ENCODE results near the gene RAB27B. TPM values are rescaled to one million over a fixed set of nuclear protein-coding genes. Genes with fewer than 3 reads are reported as not detected.

RAB27B gene
- total RNA-seq, 1 donor from 2014 or later, result 0.64 TPM

- no peak for TF ChIP-seq CTCF (IDR thresholded peaks at IDR 0.05)
- peaks cover 11% of the 10 kb centered on the region for H3K4me1 Mint-ChIP-seq
- H3K9me3 Mint-ChIP-seq, result no peaks in the 10 kb centered on the region
- intact Hi-C loops (cut with micrococcal nuclease), result no loop called here
- H3K27ac Mint-ChIP-seq, result no peak overlapping the region
- POLR2A ChIA-PET, result no interaction called here
- no peak for ATAC-seq (ENCODE audit: low read depth)
- H3K27me3 Mint-ChIP-seq, result peaks cover 24% of the 10 kb centered on the region
- CTCF ChIA-PET, result no interaction called here
- H3K4me3 Mint-ChIP-seq, result no peak overlapping the region
- no peak for DNase-seq
- H3K36me3 Mint-ChIP-seq (ENCODE audit: low read depth), result no peaks in the 10 kb centered on the region
Observed at GRCh38 chr18:54825601-54826344, 2.5 kb upstream of the RAB27B start.

GRCh38 chr18:54828986-54829385 is 709 bp downstream of the RAB27B start:
- H3K27ac Mint-ChIP-seq, result no peak overlapping the region
- DNase-seq (no peak), ATAC-seq (ENCODE audit: low read depth) (no peak)
- ChIA-PET CTCF (no interaction called here), POLR2A (no interaction called here)
- H3K27me3 Mint-ChIP-seq, result peaks cover 29% of the 10 kb centered on the region
- H3K9me3 Mint-ChIP-seq, result peaks cover 7% of the 10 kb centered on the region
- no peak for TF ChIP-seq CTCF (IDR thresholded peaks at IDR 0.05)
- peaks cover 11% of the 10 kb centered on the region for H3K4me1 Mint-ChIP-seq
- no peaks in the 10 kb centered on the region for H3K36me3 Mint-ChIP-seq (ENCODE audit: low read depth)
- peak overlapping the region; percentile 71 for H3K4me3 Mint-ChIP-seq
- intact Hi-C loops (cut with micrococcal nuclease), result no loop called here

DNA sequence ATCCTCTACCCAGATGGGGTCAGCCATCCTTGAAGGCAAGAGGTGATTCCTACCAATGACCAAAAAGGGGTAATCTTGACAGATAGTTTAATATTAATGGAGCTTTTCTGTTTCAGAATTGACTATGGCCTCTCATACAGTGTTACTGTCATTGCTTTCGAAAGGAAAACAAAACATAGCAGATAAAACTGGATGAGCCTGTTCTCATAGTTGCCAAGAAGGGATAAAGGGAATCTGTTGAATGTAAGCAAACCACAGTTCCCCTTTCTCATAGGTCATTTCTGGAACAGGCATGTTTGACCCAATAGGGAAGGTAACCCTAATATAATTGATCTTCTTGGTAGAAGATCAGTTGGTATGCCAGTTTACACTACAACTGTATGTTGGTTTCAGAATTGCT is 1.6 kb downstream of the RAB27B start:
- POLR2A ChIA-PET, result no interaction called here
- no peak for TF ChIP-seq CTCF (IDR thresholded peaks at IDR 0.05)
- H3K4me1 Mint-ChIP-seq, result peaks cover 11% of the 10 kb centered on the region
- peaks cover 29% of the 10 kb centered on the region for H3K27me3 Mint-ChIP-seq
- CTCF ChIA-PET, result no interaction called here
- H3K36me3 Mint-ChIP-seq (ENCODE audit: low read depth), result no peaks in the 10 kb centered on the region
- DNase-seq (no peak), ATAC-seq (ENCODE audit: low read depth) (no peak)
- no peak overlapping the region for H3K27ac Mint-ChIP-seq
- intact Hi-C loops (cut with micrococcal nuclease), result no loop called here
- H3K9me3 Mint-ChIP-seq, result peaks cover 7% of the 10 kb centered on the region
- no peak overlapping the region for H3K4me3 Mint-ChIP-seq

- no peaks in the 10 kb centered on the region for H3K36me3 Mint-ChIP-seq (ENCODE audit: low read depth)
- no peak overlapping the region for H3K27ac Mint-ChIP-seq
- ChIA-PET POLR2A (no interaction called here), CTCF (no interaction called here)
- H3K4me3 Mint-ChIP-seq, result no peak overlapping the region
- no peak for ATAC-seq (ENCODE audit: low read depth)
- intact Hi-C loops (cut with micrococcal nuclease), result no loop called here
- peaks cover 7% of the 10 kb centered on the region for H3K9me3 Mint-ChIP-seq
- no peak for TF ChIP-seq CTCF (IDR thresholded peaks at IDR 0.05)
- H3K27me3 Mint-ChIP-seq, result peaks cover 29% of the 10 kb centered on the region
- no peak for DNase-seq
- H3K4me1 Mint-ChIP-seq, result peaks cover 11% of the 10 kb centered on the region
Observed at GRCh38 chr18:54830260-54830659, 2.0 kb downstream of the RAB27B start.

- ChIA-PET POLR2A (no interaction called here), CTCF (no interaction called here)
- peaks cover 7% of the 10 kb centered on the region for H3K9me3 Mint-ChIP-seq
- H3K36me3 Mint-ChIP-seq (ENCODE audit: low read depth), result no peaks in the 10 kb centered on the region
- DNase-seq (no peak), ATAC-seq (ENCODE audit: low read depth) (no peak)
- no peak overlapping the region for H3K27ac Mint-ChIP-seq
- intact Hi-C loops (cut with micrococcal nuclease), result no loop called here
- H3K4me3 Mint-ChIP-seq, result no peak overlapping the region
- peaks cover 11% of the 10 kb centered on the region for H3K4me1 Mint-ChIP-seq
- H3K27me3 Mint-ChIP-seq, result peaks cover 31% of the 10 kb centered on the region
- TF ChIP-seq CTCF (IDR thresholded peaks at IDR 0.05), result no peak
Observed at GRCh38 chr18:54830866-54831265, 2.6 kb downstream of the RAB27B start.
